K562 (cell line): Measurements from ENCODE around the gene IL17RB. TPM values are rescaled to one million over a fixed set of nuclear protein-coding genes. Genes with fewer than 3 reads are reported as not detected.

ENCODE experiments used
- RREB1 ChIP-seq: fragments of 250-450 bp; sonication (Bioruptor Pico); IDR thresholded peaks from 2 replicates; pipeline ENCODE4 v1.4.0; 2020
- TCF3 ChIP-seq: sonication (generic); formaldehyde crosslinking; IDR thresholded peaks from 2 replicates; pipeline ENCODE4 v1.4.0; 2020; ENCODE audit warnings: mild to moderate bottlenecking, missing genetic modification reagents
- polyA plus RNA-seq, 8 experiments: library from polyadenylated mRNA; depleted of rRNA in 4 of 8; stranded (reverse) in 5 of 8; unstranded in 3 of 8; fragments of >200 nt; fragmentation: Nextera tagmentation in 2 of 8; fragmentation: Illumina TruSeq in 1 of 8; extraction: Ambion mirVana in 2 of 8; extraction: Trizol in 1 of 8; gene quantifications; 2 replicates each; pipeline versions ENCODE4 v1.2.1 to v1.2.3, GENCODE V29; 2011 to 2014; ENCODE audit warnings: inconsistent platforms in 1 of 8, missing spikeins in 1 of 8
- total RNA-seq, 7 experiments: library from RNA; depleted of rRNA in 6 of 7; stranded (reverse); fragments of >200 nt in 6 of 7; fragmentation: Illumina TruSeq in 2 of 7; extraction: Trizol in 2 of 7; gene quantifications; 2 replicates each; pipeline versions ENCODE4 v1.2.1 to v1.2.3, GENCODE V29; 2011 to 2021; ENCODE audit warnings: low replicate concordance in 1 of 7
- TF ChIP-seq, protein P1 (sequence below): fragments of 250-450 bp; sonication (Bioruptor Pico); IDR thresholded peaks from 2 replicates; pipeline ENCODE4 v1.8.0; 2021; ENCODE audit warnings: moderate library complexity, mild to moderate bottlenecking, inconsistent platforms

IL17RB gene
- total and polyA plus RNA-seq, 9 of the 15 experiments (the other 6 are each of a cell fraction or from before 2014, with no cell fraction given) = 1.1 to 4.1 (median 1.7) TPM

DNA sequence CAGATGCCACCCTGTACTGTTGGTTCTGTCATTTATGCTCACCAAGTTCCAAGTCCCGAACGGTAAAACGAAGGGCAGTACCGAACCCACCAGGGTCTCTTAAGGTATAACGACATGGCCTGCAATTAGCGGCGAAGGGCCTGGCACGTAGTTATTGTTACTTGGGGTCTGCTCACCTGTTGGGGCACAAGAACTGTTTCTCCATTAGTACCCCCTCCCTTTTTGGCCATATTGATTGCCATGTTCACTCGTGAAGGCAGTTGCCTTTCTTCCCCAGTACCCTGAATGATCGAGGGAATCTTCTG lies 435 bp downstream of the IL17RB start (continued):
- TF ChIP-seq RREB1 (CRISPR knock-in tag) (no peak), TCF3 (no peak)
- TF ChIP-seq, protein P1, sequence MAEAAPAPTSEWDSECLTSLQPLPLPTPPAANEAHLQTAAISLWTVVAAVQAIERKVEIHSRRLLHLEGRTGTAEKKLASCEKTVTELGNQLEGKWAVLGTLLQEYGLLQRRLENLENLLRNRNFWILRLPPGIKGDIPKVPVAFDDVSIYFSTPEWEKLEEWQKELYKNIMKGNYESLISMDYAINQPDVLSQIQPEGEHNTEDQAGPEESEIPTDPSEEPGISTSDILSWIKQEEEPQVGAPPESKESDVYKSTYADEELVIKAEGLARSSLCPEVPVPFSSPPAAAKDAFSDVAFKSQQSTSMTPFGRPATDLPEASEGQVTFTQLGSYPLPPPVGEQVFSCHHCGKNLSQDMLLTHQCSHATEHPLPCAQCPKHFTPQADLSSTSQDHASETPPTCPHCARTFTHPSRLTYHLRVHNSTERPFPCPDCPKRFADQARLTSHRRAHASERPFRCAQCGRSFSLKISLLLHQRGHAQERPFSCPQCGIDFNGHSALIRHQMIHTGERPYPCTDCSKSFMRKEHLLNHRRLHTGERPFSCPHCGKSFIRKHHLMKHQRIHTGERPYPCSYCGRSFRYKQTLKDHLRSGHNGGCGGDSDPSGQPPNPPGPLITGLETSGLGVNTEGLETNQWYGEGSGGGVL (CRISPR knock-in tag) = no peak
- TF ChIP-seq, all 486 proteins: peak for 0
